Stimulated activated CD4-positive, alpha-beta T cell treated with anti-CD3 and anti-CD28 coated beads, Interleukin-4, amount 100 ng/mL, for 1 hour (primary cell): ENCODE results near the gene MFSD6.
"Not testable (repeated sequence)": the region's sequence is repeated elsewhere in the genome, so short reads cannot be mapped to it uniquely, and the experiment has no call there.

Source experiments
- DNase-seq: peaks from one replicate; pipeline ENCODE4 v3.0.0-alpha.2; 2020

Gene MFSD6

DNA sequence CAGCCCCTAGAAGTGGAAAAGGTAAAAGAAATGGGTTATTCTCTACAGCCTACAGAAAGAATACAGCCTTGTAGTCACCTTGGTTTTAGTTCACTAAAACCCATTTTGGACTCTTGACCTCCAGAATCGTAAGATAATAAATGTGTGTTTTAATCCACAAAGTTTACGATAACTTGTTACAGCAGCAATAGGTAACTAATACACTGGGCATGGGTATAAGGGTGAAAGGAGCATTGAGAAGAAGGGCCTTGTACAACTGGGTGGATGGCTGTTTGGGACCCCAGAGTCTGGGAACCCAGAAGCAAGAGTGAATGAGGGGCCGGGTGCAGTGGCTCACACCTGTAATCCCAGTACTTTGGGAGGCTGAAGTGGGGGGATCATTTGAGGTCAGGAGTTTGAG lies 2.2 kb upstream of the MFSD6 start:
- no peak for DNase-seq

DNA sequence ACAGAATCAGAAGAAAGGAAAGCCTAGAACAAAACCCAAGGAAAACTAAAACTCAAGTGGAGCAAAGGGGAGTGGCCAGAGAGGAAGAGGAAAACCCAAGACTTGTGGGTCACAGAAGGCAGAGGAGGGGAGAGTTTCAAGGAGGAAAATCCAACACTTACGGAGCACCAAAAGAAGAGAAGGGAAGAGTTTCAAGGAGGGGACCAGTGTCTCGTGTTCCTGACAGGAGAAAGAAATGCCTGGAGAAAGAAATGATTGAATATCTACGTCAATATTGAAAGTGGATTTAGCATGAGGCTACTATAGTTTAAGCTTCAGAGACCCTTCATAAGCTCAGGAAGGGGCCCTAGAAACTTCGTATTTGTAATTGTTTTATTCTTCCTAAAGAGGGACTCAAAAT lies 1.4 kb upstream of the MFSD6 start:
- no peak for DNase-seq

DNA sequence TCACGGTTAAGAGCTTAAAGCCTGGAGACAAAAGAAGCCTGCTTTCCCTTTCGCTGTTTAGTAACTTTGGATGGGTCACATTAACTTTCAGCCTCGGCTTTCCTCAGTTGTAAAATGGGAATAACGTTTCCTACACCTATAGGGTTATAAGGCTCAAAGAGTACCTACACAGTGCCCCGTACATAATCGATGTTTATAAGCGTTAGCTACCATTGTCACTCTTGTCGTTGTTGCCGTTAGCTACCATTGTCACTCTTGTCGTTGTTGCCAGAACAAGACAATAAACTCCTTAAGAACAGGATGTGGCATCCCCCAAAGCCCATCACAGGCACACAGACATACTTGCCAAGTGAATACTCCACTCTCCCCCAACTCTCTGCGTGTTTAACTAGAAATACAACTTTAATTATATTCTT lies 901 bp upstream of the MFSD6 start:
- no peak for DNase-seq

DNA sequence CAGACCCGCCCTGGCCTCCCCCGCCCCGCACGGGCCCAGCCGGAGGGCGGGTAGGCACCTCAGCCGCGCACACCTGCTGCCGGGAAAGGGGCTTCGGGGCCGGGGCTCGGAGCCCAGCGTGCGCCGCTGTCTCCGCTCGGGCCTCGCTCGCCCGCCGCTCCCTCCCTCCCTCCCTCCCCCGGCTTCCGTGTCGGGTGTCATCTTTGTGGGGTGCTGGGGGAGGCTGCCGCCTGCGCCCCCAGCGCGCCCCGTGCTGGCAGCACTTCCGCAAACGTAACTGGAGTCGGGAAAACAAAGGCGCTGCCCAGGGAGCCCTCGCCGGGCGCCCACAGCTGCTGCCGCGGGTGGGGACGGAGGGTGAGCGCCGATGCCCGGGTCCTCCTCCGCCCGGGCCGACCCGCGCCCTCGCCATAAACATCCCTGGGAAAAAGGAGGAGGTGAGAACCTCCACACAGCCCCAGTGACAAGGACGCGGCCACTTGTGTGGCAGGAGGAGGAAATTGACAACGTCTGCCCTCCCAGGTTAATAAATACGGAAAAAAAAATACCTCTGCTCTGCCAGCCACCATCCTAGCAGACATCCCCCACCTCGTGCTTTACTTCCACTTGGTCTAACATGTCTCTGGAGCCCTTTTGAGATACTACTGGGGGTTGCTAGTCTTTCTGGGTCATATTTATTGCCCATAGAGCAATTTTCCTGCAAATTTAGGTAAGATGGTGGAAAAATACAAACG lies 550 bp downstream of the MFSD6 start:
- DNase-seq, result peak; percentile 65

DNA sequence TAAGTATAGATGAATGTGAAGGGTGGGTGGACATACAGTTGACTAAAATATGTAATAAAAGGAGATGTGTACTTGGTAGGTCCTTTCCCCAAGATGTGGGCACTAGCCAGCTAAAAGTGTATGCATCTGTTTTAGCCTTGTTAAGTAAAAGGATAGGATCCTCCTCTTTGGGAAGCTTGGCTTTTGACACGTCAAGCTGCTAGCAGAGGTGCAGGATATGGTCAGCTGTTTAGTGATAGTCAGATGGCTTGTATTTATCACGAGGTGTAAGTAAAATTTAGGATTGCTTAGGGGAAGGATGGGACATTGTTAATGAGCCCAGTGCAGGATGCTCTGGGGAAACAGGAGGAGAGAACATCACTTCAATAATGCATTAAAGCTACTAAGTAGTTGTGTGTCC lies 1.5 kb downstream of the MFSD6 start:
- no peak for DNase-seq

DNA sequence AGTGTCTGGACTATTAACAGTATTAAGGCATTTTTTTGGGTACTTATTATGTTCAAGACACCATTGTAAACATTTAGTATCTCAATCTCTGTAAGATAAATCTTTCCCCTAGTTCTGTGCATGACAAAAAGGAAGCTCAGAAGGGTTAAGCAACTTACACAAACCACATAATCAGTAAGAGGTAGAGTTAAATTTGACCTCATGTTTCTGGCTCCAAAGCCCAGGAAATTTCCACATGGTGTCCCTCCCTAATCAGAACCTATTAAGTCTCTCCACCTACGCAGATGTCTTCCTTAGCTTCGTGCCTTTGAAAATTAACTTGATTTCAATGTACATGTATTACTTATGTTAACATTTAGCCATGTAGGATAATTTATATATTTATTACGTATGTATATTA lies 2.0 kb downstream of the MFSD6 start:
- DNase-seq, result no peak

DNA sequence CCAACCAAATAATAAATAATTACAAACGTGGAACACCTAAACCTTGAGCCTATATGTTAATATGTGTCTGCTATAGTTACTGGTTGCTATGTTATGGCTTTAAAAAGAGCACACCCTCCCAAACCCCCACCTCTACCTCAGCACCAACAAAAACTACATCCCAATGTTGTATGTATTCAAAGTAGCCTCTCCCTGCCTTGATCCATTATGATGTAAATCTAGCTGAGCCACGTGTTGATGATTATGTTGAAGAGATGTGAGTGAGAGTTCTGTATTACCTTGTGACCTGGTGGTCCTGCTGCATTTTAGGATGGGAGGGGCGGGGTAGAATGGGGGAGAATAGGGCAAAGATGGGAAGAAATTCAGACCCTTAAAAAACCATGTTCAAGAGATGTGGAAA lies 4.8 kb downstream of the MFSD6 start:
- no peak for DNase-seq

DNA sequence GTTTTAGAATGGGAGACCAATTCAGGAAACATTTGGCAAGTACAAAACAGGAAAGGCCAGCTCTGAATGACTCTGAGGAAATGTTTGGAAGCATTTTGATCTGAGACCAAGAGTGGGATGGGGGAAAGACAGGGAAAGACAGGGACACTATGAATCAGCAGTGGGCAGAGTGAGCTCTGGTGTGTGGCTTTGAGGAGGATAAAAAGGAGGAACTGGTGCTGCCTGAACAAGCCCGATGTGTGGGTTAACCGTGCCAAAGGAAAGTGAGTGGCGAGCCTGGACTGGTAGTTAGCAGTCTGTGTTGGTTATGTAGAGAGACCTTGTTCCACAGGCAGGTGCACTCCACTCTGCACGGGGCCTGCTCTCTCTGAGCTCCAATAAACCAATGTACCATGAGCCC lies 5.3 kb downstream of the MFSD6 start:
- no peak for DNase-seq

DNA sequence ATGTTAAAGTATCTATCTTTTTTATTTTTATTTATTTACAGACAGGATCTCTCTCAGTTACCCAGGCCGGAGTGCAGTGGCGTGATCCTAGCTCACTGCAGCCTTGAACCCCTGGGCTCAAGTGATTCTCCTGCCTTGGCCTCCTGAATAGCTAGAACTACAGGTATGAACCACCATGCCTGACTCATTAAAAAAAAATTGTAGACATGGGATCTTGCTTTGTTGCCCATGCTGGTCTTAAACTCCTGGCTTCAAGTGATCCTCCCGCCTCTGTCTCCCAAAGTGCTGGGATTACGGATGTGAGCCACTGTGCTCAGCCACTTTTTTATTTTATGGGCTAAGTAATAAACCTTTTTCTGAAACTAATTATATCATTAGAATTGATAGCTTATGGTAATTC lies 7.1 kb downstream of the MFSD6 start:
- no peak for DNase-seq

DNA sequence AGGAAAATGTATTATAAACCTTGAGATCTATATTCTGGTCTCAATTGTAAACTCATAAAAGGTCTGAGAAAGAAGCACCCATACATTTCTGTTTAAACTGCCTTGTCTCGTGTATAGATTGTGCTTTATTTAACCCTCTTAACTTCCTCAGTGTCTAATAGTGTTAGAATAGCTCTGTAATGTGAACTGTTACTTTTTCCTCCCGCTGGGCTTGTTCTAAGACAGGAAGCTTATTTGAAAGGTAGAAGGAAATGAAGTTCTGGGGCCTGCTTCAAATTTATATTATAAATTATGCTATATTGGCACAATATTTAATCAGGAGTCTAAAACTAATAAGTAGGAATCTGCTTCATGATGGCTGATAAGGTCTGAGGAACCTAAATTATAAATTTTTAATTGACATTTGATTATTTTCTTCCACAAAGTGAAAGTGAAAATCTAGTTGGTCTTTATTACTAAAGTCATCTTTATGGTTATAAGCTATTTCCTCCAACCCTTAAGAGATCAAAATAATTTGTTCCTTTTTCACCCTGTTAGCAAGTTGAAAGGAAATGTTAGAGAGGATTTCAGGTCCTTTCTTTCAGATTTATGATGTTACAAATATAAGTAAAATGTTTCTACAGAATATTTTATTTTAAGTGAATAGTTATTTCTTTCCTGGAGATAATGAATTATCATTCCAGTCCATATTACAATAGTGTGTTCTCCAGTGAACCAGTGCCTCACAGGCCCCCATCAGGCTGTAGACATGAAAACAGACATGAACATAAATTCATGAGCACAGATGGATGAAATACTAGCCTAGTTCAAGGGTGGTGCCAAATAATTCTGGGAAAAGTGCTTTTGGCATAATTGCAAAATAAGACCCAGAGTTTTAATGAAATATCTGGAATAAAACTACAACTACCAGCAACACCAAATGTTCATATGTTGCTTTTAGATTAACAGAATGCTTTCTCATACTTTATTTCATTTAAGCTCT lies 7.9 kb downstream of the MFSD6 start:
- DNase-seq, result no peak

DNA sequence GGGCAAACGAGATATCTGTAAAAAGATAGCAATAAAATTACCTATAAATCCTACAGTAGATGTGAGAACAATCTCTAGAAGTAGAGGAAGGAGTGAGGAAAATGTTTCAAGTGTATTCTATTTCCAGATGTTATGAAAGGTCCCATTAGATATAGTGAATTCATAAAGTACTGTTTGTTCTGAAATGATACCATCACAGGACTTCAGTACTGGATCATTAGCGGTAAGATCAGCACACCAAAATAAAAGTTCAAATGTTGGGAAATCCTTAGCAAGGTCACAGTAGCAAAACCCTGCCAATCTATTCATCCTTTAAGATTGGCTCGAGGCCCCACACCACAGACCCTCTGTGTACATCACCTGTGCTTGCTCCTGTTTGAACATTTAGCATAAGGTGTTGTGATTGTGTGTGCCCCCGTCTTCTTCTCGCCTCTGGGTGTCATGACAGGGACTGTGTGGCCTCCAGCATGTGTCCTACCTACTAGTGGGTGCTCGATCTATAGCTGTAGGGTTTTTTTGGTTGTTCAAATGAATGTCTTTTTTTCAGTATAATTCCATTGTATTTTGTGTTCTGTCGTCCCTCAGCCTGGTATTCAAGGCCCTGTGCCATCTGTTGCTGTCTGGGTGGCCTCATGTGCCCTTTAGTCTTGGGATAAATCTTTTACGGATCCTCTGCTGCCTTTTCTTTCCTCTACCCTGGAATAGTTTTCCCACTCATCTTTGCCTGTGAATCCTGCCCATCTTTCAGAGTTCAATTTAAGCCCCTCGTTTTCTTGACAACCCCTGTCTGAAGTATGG lies 9.1 kb downstream of the MFSD6 start:
- no peak for DNase-seq

DNA sequence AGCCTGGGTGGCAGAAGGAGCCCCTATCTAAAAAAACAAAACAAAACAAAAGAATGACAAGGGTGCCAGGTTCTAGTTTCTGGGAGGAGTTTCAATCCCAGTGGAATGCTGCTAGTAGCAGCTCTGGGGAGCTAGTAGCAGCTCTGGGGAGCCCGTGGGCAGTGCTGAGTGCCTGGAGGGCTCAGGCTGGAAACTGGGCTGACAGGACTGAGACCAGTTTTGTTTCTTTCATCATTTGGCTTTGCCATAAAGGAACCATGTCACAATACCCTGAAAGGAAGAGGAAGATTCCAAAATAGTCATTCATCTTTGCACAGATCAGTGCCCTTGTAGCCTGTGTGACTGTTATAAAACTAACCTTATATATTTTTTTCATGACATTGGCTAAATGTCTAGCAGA lies 10.6 kb downstream of the MFSD6 start:
- no peak for DNase-seq

DNA sequence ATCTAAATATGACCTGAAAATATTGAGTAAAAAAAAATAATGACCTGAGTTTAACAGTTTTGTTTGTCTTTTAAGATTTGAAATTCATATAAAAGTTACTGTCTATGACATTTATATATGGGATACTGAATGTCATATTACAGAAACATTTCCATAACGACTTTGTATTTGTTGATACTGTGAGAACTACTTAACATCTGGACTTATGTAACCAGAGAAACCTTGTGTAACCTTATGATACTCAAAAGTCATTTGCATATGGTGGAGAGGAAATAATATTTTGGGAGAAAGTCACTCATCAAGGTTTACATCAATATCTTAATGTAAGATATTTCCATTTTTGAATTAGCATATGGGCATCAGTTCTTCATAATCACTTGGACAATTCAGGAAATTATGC lies 12.6 kb downstream of the MFSD6 start:
- DNase-seq, result no peak

DNA sequence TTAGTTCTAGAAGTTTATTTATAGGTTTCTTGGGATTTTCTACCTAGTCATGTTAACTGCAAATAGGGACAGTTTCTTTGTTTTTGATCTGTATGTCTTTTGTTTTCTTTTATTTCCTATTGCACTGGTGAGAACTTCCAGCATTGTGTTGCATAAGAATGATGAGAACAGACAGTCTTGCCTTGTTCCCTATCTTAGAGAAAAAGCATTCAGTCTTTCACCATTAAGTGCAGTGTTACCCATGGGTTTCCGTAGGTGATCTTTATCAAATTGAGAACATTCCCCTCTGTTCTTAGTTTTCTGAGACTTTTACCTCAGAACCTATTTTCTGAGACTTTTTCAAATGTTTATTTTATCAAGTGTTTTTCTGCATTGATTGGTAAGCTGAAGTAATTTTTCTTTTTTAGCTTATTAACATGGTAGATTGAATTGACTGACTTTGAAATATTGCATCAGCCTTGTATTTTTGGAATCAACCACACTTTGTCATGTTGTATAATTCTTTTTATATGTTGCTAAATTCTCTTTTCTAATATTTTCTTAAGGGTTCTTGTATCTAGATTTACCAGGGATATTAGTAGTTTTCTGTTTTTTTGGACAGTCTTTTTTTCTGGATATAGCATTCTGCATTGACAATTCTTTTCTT lies 17.2 kb downstream of the MFSD6 start:
- no peak for DNase-seq

DNA sequence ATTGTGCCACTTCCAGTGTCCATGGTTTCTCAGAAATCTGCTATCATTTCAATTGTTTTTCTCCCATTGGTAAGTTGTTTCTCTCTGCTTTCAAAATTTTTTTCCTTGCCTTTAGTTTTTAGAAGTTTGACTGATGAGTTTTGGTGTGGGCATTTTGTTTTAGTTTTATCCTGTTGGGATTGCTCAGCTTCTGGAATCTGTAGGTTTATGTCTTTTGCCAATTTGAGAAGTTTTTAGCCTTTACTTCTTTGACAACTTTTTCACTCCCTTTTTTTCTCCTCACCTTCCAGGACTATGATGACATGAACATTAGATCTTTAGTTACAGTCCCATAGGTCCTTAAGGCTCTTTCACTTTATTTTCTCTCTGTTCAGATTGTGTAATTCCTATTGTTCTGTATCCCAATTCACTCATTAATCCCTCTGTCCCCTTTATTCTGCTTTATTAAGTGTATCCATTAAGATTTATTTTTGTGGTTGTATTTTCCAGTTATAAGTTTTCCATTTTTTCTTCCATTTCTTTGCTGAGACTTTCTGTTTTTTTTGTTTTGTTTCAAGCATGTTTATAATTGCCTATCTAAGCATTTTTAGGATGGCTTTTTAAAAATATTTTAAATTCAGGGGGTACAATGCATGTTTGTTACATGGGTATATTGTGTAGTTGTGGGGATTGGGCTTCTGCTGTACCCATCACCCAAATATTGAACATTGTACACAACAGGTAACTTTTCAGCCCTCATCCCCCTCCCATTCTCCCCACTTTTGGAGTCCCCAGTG lies 17.9 kb downstream of the MFSD6 start:
- no peak for DNase-seq

DNA sequence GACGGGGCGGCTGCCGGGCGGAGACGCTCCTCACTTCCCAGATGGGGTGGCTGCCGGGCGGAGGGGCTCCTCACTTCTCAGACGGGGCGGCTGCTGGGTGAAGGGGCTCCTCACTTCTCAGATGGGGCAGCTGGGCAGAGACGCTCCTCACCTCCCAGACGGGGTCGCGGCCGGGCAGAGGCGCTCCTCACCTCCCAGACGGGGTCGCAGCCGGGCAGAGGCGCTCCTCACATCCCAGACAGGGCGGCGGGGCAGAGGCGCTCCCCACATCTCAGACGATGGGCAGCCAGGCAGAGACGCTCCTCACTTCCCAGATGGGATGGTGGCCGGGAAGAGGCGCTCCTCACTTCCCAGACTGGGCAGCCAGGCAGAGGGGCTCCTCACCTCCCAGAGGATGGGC lies 22.7 kb downstream of the MFSD6 start:
- DNase-seq, result not testable (repeated sequence)

DNA sequence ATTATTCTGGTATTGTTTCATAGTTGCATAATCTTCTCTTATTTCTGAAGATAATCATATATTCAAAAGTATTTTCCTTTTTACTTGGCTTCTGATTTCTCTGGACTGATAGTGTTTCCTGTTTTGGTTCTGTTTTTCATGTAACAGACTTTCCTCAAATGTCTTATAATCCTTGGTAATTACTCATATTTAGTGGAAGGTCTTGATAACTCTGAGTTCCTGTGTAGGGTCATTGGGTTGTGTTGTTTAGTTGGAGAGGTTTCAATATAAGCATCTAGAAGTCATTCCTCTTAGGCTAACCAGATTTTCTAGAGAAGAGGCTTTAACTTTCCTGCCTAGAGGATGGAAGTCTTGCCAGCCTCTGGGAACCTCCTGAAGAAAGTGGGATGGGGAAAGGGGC lies 23.8 kb downstream of the MFSD6 start:
- no peak for DNase-seq

DNA sequence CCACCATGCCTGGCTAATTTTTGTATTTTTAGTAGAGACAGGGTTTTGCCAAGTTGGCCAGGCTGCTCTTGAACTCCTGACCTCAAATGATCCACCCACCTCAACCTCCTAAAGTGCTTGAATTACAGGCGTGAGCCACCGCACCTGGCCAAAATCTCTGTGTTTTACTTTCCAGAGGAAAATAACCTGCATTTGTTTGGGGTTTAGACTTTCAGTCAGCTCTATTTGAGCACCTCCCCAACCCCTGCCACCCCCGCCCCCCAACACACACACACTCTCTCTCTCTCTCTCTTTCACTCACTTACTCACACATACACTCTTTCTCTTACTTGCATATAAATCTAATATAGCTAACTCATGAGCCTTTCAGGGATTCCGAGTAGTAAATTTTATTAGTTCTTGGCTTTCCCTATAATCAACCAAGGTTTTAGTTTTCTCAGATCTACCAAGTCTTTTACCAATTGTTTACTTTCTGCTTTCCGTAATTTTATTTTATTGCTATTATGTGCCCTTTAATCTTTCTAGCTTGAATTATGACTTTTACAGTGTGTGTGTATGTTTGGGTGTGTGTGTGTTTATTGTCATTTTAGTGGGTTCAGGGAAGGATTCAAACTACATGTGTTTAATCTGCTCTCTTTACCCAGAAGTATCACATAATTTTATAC lies 24.5 kb downstream of the MFSD6 start:
- DNase-seq, result no peak

DNA sequence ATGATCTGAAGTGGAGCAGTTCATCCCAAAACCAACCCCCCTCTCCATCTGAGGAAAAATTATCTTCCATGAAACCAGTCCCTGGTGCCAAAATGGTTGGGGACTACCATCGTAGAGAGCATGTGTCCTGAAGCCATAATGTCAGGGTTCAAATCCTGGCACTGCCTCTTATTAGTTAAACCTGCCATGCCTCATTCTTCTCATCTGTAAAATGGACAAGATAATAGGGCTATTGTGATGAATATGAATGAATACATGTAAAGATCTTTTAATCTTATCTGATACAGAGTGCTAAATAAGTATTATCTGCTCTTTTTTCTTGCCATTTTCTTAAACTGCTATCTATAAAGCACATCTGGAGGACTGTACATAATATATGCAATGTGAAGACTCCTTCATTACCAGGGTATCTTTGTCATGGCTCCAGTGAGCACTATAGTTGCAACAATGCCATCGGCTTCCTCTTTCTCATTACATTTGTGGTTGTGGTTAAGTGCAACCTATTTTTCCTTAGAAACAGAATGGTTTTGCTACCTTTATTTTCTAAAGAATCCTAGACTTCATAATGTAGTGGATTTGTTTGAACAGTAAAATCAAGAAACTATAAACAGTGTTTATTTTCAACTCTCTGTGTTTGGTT lies 27.0 kb downstream of the MFSD6 start:
- DNase-seq, result no peak

DNA sequence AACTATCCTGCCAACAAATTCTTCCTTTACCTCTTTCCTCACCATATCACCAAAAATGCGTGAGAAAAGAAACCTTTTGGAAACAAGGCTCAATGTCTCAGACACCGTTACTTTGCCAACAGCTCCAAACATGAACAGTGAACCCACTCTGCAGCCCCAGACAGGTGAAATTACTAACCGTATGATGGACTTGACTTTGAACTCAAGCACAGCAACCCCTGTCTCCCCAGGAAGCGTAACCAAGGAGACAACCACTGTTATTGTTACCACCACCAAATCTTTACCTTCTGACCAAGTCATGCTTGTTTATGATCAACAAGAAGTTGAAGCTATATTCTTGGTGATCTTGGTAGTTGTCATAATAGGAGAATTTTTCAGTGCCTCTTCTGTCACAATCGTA lies 28.4 kb downstream of the MFSD6 start:
- DNase-seq, result no peak

DNA sequence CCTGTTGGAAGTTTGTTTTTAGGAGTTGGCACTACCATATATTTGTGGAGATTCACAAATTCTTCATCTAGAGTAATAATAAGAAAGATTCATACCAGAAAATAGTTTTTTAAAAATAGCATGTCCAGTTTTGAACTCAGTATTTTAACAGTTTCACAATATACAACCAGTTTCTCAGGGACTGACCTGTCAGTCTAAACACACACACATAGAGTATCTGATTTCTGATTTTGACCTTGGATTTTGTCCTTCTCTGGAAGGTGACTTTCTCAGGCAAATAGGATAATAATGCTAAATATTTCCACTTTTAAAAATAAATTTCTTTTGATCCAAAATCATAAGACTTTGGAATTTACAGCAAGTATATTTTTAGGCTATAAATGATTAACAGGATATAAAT lies 32.0 kb downstream of the MFSD6 start:
- DNase-seq, result no peak
